ENCODE measurements around the gene SEPTIN3. TPM values are rescaled to one million over a fixed set of nuclear protein-coding genes. Genes with fewer than 3 reads are reported as not detected.

Gene SEPTIN3
- total and polyA plus RNA-seq, 10 of the 15 experiments (the other 5 are each of a cell fraction or from before 2014, with no cell fraction given) = 0.05 to 3.1 (median 0.87) TPM

GRCh38 chr22:41949297-41949965 lies 19.8 kb upstream of the SEPTIN3 start (continued):
- TF ChIP-seq CUX1 (IDR thresholded peaks at IDR 0.05; ENCODE audit: insufficient replicate concordance, low read depth, low read length) = peak; percentile 94
- no peak for TF ChIP-seq USF2 (IDR thresholded peaks at IDR 0.05; ENCODE audit: borderline replicate concordance, low read depth, low read length)
- no peak for TF ChIP-seq NFYA (IDR thresholded peaks at IDR 0.05; ENCODE audit: borderline replicate concordance, low read depth, low read length)
- no peak; the same call in 1 of the 2 replicates for TF ChIP-seq TCF12 (IDR thresholded peaks at IDR 0.05; ENCODE audit: low read depth, low read length)

Data from GM12878 (cell line).